ENCODE results near the gene TAAR1.
"Not testable (repeated sequence)": the region's sequence is repeated elsewhere in the genome, so short reads cannot be mapped to it uniquely, and the experiment has no call there.

Gene TAAR1

GRCh38 chr6:132659082-132659481 is at the start of gene TAAR1:
Gene TAAR1 (minus strand): TSS chr6:132659182. CDS start chr6:132646003, 13,179 bp downstream.
- FAIRE-seq (no peak), DNase-seq (ENCODE audit: insufficient read length, low spot score) (no peak)

DNA sequence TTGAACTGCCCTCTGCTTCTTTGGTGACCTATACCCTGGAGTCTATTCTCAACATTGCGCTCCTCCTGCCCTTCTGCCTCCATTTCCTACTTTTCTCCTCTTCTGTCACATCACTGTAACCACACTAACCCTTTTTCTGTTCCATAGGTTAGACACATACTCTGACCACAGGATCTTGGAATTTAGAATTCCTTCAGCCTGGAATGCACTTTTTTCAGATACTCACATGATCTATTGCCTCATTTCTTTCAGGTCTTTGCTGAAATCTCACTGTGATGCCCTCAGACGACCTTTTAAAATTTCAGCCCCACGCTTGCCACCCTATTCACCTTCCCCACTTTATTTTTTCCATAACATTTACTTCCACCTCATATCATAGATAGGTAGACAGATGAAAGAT is 49.8 kb upstream of the TAAR1 start:
- FAIRE-seq (no peak), DNase-seq (ENCODE audit: insufficient read length, low spot score) (no peak)

GRCh38 chr6:132708002-132708401 is 49.0 kb upstream of the TAAR1 start:
- FAIRE-seq (no peak), DNase-seq (ENCODE audit: insufficient read length, low spot score) (no peak)

DNA sequence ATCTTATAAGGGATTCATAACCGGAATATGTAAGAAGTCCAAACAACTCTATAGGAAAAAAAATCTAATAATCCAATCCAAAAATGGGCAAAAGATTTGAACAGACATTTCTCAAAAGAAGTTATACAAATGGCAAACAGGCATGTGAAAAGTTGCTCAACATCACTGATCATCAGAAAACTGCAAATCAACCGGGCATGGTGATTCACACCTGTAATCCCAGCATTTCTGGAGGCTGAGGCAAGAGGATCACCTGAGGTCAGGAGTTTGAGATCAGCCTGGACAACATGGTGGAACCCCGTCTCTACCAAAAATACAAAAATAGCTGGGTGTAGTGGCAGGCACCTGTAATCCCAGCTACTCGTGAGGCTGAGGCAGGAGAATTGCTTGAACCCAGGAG is 47.8 kb upstream of the TAAR1 start:
- not testable (repeated sequence) for DNase-seq (ENCODE audit: insufficient read length, low spot score); FAIRE-seq

- FAIRE-seq (no peak), DNase-seq (ENCODE audit: insufficient read length, low spot score) (no peak)
Measured at GRCh38 chr6:132703936-132704335, 45.0 kb upstream of the TAAR1 start.

- FAIRE-seq (peak; percentile 65), DNase-seq (ENCODE audit: insufficient read length, low spot score) (no peak)
Measured at GRCh38 chr6:132698608-132699007, 39.6 kb upstream of the TAAR1 start.

GRCh38 chr6:132695773-132696172 is 36.8 kb upstream of the TAAR1 start:
- no peak for FAIRE-seq

GRCh38 chr6:132693478-132693877 is 34.5 kb upstream of the TAAR1 start:
- DNase-seq (ENCODE audit: insufficient read length, low spot score) = no peak
- no peak for FAIRE-seq

More at GRCh38 chr6:132695773-132696172, 36.8 kb upstream of the TAAR1 start:
- DNase-seq (ENCODE audit: insufficient read length, low spot score) = no peak

DNA sequence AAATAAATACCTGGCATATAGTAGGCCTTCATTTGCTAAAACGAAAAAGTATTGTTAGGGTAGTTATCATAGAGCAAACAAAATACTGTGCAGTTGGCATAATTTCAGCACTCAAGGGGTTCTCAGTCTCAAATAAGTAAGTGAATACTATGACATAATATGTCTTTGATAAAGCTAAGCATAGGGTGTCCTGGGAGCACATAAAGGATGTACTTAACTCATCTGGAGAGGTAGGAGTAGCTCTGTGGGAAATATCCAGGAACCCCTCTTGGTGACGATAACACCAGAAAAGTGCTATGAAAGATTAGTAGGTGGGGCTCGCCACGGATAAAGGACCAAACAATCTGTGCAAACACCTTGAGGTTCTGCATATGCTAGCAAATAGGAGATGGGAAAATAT is 31.7 kb upstream of the TAAR1 start:
- FAIRE-seq (no peak), DNase-seq (ENCODE audit: insufficient read length, low spot score) (no peak)

DNA sequence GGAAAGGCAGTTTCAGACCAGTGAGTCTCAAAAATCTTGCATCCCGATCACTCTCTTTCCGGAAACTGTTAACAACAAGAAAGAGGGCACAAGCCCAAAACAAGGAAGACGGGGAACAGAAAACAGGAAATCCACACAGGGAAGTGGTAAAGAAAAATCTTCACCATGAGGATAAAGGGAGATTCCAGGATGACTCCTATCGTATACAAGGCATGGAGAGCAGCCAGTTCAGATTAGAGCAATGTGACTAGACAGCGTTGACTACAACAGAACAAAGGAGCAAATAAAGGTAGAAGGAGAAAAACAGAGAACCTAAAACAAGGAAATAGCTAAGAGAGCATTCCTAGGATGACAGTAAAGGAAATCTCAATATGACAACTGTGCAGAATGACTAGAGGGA is 28.3 kb upstream of the TAAR1 start:
- FAIRE-seq = no peak
- DNase-seq (ENCODE audit: insufficient read length, low spot score) = no peak

GRCh38 chr6:132686531-132686930 is 27.5 kb upstream of the TAAR1 start:
- no peak for FAIRE-seq
- DNase-seq (ENCODE audit: insufficient read length, low spot score) = no peak

- DNase-seq (ENCODE audit: insufficient read length, low spot score) = no peak
- FAIRE-seq = no peak
Measured at GRCh38 chr6:132685009-132685408, 26.0 kb upstream of the TAAR1 start.

DNA sequence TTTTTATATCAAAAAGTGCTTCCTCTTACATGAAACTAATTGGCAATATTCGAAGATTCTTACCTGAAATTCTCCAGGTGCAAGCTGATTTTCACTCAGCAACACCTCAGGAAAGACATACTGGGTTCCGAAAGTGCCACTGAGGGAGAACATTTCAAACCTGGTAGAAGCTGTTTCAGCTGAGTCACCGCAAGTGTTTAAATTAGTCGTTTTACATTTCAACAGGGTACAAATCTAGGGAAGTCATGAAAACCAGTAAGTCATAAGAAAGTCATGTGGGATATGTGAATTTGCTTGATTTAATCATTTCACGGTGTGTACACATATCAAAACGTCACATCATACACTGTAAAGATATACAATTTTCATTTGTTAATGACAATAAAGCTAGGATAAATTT is 25.3 kb upstream of the TAAR1 start:
- FAIRE-seq (no peak), DNase-seq (ENCODE audit: insufficient read length, low spot score) (no peak)

GRCh38 chr6:132683543-132683942 is 24.6 kb upstream of the TAAR1 start:
- DNase-seq (ENCODE audit: insufficient read length, low spot score) = no peak
- no peak for FAIRE-seq

DNA sequence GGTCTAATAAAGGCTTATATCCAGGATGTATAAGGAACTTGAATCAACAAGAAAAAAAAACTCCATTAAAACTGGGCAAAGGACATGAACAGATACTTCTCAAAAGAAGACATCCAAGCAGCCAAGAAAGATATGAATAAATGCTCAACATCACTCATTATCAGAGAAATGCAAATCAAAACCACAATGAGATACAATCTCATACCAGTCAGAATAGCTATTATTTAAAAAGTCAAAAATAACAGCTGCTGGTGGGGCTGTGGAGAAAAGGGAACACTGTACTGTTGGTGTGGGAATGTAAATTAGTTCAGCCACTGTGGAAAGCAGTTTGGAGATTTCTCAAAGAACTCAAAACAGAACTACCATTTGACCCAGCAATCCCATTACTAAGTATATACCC is 20.1 kb upstream of the TAAR1 start:
- DNase-seq (ENCODE audit: insufficient read length, low spot score); FAIRE-seq: not testable (repeated sequence)

GRCh38 chr6:132675749-132676148 is 16.8 kb upstream of the TAAR1 start:
- DNase-seq (ENCODE audit: insufficient read length, low spot score) (no peak), FAIRE-seq (no peak)

GRCh38 chr6:132675002-132675401 is 16.0 kb upstream of the TAAR1 start:
- FAIRE-seq (no peak), DNase-seq (ENCODE audit: insufficient read length, low spot score) (no peak)

- no peak for FAIRE-seq
- DNase-seq (ENCODE audit: insufficient read length, low spot score) = no peak
Measured at GRCh38 chr6:132673376-132674094, 14.6 kb upstream of the TAAR1 start.

- DNase-seq (ENCODE audit: insufficient read length, low spot score) (no peak), FAIRE-seq (no peak)
Measured at GRCh38 chr6:132671295-132671694, 12.3 kb upstream of the TAAR1 start.

- DNase-seq (ENCODE audit: insufficient read length, low spot score) = peak; percentile 8
- FAIRE-seq = peak; percentile 92
Measured at GRCh38 chr6:132669690-132670291, 10.8 kb upstream of the TAAR1 start.

DNA sequence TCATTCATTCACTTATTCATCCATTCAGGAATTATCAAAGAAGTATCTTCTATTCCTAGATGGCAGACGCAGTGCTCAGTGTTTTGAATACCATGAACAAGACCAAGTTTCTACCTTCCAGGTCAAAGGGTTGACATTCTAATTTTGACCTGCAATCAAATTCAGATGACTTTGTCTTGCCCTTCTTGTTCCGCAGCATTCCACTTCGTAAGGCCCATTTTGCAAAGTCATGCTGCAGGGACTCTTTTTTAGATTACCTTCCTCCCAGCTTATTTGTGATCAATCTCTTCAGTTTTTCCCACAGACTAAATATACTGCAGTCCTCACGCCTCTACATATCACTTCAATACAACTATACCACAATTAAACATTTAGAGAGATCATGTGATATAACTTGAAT is 7.1 kb upstream of the TAAR1 start:
- DNase-seq (ENCODE audit: insufficient read length, low spot score) (no peak), FAIRE-seq (no peak)

DNA sequence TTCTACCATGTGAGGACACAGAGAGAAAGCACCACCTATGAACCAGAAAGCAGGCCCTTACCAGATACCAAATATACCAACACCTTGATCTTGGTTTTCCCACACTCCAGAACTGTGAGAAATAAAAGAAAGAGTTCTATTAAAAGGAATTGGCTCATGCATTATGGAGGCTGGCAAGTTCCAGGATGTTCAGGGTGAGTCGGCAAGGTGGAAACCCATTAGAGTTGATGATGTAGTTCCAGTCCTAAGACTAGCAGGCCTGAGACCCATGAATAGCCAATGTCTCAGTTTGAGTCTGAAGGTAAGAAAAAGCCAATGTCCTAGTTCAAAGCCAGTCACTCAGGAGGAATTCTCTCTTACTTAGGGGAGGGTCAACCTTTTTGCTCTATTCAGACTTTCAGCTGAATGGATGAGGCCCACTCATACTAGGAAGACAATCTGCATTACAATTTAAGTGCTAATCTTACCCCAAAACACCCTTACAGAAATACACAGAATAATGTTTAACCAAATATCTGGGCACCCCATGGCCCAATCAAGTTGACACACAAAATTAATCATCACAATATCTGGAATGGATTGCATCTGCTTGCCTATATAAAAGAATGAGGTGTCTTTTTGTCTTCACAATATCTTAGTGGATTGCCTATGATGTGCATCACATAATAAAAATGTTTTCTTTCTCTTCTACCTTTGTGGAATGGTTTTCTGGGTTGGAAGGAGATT is 5.5 kb upstream of the TAAR1 start:
- no peak for FAIRE-seq

More for the DNA sequence above, 5.5 kb upstream of the TAAR1 start:
- no peak for DNase-seq (ENCODE audit: insufficient read length, low spot score)
